Neural cell (in vitro differentiated cells): ENCODE results near the gene SEL1L3.

ENCODE experiments used
- CTCF ChIP-seq: fragments of 450-650 bp; IDR thresholded peaks from 2 replicates; pipeline ENCODE4 v1.5.1; 2014; ENCODE audit warnings: antibody characterized with exemption, mild to moderate bottlenecking, moderate library complexity; ENCODE audit not compliant: poor library complexity, severe bottlenecking
- EP300 ChIP-seq: fragments of 450-650 bp; conservative IDR thresholded peaks from 2 replicates; pipeline ENCODE4 v1.6.1; 2014; ENCODE audit warnings: antibody characterized with exemption, mild to moderate bottlenecking, moderate library complexity; ENCODE audit not compliant: poor library complexity, severe bottlenecking
- EZH2 ChIP-seq: fragments of 200-600, 300-800 bp; shearing (Covaris generic), sonication (generic); IDR thresholded peaks from 2 replicates; pipeline ENCODE4 v1.6.1; 2014; ENCODE audit warnings: antibody characterized with exemption, low read length, borderline replicate concordance, mild to moderate bottlenecking; ENCODE audit not compliant: insufficient read depth, poor library complexity, severe bottlenecking
- POLR2AphosphoS5 ChIP-seq: IDR thresholded peaks from 2 replicates; pipeline ENCODE4 v1.6.1; 2012
- RAD21 ChIP-seq: fragments of 450-650 bp; conservative IDR thresholded peaks from 2 replicates; pipeline ENCODE4 v1.6.1; 2014; ENCODE audit warnings: antibody characterized with exemption, mild to moderate bottlenecking, moderate library complexity
- SMC3 ChIP-seq: fragments of 450-650 bp; conservative IDR thresholded peaks from 2 replicates; pipeline ENCODE4 v1.6.1; 2014; ENCODE audit warnings: antibody characterized with exemption, mild to moderate bottlenecking, moderate library complexity; ENCODE audit not compliant: poor library complexity

DNA sequence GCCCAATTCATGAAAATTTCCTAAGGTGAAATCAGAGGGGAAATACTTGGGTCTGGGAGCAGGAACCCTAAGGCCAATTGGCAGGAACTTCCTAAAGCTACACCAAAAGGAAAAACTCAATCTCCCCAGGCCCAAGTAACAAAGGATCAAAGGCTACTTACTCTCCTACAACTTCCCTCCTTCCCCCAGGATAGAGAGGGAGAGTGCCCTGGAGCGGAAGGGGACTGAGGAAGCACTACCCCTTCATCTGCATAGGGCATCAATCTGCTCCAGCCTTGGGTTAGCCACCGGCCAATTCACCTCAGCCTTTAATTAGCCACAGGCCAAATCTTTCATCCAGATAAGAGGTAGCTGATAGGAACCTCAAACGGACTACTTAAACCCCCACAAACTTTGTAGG, 152.2 kb downstream of the SEL1L3 start:
- no peak for TF ChIP-seq CTCF
- TF ChIP-seq POLR2AphosphoS5, result no peak
- TF ChIP-seq EZH2, result no peak
- TF ChIP-seq SMC3, result no peak
- TF ChIP-seq EP300, result no peak
- no peak for TF ChIP-seq RAD21
